GM19438 (cell line): ENCODE results near the gene PTPN4.

Source experiments
- ATAC-seq: cut with Tn5 transposase; IDR thresholded peaks from one replicate; pipeline ENCODE4 v1.9.1; 2021; ENCODE audit warnings: low read depth; ENCODE audit not compliant: unreplicated experiment

PTPN4 gene

DNA sequence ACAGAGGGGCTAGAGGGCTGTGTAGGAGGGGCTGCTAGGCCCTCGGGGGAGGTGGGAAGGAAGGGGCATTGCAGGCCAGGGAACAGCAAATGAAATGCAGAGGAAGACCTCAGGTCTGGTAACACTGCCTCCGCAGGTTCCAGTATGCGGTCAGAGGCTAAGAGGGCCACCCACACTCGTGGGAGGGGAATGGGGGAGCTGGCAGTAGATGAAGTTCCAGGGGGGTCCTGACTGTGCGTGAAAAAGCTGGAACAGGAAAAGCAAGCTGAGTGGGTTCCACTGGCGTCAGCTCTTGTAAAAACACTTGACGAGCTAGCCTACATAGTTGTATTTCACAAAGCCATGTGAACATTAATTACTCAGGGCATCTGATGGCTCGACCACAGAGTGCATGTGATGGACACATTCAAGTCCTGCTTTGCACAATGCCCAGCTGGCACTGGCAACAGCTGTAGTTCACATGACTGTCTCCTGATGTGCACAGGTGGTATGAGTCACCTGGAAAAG lies 29.0 kb upstream of the PTPN4 start:
- ATAC-seq, result no peak

DNA sequence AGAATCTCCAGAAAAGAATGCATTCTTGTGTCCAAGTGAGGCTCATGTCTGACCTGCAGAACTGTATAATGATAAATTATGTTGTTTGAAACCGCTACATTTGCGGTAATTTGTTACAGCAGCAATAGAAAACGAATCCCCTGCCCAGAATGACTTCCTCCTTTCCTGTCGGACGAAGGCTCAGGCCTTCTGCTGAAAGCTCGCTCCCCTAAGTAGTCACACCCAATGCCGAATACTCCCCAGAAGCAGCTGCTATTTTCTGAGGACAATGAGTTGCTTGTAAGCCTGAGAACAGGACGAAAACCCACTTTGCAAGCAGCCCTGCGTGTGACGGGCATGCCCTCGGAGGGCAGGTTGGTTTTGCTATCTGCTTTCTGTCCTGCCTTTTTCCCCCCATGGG lies 27.7 kb upstream of the PTPN4 start:
- ATAC-seq, result no peak

DNA sequence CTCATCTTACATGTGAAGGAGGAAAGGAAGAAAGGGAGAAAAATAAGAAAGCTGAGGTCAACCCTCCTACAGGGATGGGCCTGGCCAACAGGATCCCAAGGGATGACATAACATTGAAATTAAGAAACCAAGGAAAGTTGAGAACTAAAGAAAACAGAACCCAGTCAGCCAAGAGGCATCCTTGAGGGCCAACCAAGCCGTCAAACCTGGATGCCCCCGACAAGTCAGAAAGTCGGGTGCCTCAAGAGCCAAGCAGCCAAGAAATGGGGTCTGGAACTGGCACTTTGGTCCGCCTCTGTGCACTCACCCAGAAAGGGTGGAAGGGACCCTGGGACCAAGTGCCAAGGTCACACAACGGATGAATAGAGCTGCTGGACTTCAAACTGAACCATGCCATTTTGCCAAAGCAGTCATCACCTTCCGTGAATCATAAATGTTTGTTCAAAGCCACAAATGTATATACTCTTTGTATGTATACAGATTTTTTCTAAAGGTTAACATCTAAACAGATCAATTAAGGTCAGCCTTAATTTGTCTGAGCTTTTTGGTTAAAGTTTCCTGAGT lies 27.0 kb upstream of the PTPN4 start:
- ATAC-seq, result no peak

DNA sequence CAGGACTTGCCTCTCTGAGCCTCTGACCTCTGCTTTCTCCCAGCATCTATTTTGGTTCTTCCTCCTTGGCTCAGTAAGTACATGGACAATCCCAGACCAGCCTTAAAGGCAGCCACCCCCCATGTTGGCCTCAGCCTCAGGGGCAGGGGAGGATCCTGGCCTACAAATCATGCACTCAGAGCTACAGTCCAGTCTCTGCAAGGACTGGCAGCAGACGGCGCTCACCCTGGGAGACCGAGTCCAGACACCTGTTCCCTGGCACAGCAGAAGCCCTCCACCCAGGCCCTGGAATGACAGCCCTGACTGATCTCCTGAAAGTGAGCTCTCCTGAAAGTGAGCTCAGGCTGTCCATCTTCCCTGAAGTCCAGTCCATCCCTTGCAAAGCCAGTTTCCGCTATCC lies 25.7 kb upstream of the PTPN4 start:
- no peak for ATAC-seq

DNA sequence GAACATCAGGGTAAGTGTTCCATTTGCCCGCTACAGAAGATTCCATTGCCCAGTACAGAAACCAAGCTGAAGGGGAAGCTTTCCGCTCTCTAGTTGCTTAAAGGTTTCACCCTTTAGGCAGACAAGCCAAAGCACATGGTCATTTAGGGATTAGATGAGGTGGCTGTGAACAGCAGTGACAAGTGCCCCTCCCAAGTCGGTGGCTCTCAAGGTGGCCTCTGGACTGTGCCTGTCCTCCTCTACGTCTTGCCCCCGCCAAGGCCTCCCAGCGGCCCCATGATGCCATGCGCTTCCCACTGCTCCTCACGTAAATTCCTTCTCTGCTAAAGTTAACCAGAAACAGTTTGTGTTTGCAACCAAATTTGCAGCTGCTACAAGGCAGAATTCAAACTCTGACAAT lies 24.2 kb upstream of the PTPN4 start:
- no peak for ATAC-seq

DNA sequence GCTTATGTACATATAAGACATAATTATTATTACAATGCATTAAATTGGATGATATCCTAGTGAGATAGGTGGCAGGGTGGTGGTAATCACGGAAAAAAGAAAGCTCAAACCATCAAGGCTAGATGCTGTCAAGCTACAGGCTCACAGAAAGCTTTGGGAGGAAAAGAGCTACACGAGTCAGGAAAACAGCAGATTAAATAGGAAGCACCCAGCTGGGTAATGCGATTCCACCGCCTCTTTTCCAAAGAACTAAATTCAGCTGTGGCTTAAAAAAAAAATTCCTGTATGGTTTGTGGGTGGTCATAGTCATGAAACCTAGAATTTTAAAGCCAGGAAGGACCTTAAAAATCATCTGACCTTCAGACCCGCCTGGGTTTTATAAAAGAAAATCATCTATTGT lies 23.7 kb upstream of the PTPN4 start:
- no peak for ATAC-seq

DNA sequence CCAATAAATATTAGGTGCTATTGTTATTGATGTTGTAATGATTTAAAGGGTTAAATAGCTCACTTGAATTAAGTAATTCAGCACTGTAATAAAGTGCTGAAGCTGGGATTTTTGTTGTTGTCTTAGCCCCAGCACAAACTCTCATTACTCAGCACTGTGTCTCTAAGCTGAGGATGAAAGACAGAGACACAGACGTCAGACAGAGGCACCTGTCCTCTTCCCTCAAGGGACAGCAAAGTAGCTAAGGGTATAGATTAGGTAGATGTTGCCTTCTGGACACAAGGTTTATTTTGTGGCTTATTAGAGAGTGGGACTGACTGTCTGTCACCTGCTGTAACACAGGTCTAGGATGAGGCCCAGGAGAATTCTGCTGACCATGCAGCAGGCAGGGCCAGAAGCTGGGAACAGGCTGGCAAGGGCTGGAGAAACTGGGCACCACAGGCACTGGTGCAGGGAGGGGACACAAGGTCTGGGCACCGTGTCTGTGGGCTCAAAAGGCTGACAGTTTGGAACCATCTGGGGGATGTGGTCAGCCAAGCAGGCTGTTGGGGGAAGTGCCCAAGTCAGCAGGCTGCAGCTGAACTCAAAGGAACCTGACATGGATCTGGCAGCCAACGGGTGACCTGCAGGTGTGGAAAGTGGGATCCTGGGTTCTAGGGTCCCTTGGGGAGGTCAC lies 20.0 kb upstream of the PTPN4 start:
- ATAC-seq, result no peak

DNA sequence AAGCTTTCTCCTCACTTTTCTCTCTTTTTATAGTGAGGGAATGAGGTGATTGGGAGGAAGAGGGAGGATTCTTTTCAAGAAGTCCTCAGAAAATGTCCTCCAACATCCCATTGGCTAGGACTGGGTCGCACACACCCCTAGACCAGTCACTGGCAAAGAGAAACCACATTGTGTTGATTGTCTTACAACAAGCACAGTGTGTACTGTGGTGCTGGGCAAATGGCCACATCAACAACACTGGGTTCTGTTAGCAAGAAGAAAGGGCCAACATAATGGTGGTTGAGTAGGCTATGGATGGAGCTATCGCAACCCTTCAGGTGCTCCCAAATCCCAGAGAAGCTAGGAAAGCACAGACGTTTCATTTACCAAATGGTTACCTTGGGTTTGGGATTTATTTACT lies 18.7 kb upstream of the PTPN4 start:
- no peak for ATAC-seq

DNA sequence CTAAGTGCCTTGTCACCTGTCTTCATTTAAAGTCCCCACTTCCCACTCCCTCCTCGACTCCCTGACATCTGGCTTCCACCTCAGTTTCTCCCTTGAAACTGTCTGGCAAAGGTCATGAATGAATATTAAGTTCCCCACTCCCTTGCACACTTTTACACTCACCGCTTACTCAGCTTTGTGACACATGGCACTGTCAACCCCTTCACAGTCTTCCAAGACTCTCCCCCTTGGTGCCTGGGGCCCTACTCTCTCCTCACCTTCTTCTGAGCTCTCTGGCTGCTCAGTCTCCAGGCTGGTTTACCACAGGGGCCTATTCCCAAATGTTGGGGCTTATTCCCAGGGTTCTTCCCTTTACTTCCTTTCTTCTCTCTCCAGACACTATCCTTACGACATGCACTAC lies 17.9 kb upstream of the PTPN4 start:
- no peak for ATAC-seq

DNA sequence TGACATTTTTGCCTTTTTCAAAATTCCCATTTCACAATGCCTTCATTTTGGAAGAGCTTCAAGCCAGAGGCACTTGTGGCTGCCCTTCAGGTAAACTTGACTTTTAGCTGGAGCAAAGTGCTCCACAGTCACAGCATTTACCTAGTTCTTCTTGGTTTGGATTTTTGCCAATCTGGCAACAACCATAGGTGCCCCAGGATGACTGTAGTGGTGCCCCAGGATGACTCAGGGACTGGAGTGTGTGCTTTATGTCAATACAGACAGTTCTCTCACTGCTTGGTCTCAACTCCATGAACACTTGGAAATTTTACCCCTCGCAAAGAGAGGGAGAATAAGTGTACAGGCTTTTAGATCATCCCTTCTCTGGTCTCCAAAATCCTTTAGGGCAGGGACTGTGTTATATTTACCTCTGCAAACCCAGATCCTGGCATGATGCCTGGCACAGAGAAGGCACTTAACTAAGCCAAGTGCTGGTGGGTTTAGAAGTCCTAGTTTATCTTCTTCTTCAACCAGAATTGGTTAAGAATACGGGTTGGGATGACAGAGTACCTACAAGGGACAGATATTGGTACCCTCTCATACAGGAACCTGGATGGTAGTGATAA lies 15.3 kb upstream of the PTPN4 start:
- ATAC-seq, result no peak

DNA sequence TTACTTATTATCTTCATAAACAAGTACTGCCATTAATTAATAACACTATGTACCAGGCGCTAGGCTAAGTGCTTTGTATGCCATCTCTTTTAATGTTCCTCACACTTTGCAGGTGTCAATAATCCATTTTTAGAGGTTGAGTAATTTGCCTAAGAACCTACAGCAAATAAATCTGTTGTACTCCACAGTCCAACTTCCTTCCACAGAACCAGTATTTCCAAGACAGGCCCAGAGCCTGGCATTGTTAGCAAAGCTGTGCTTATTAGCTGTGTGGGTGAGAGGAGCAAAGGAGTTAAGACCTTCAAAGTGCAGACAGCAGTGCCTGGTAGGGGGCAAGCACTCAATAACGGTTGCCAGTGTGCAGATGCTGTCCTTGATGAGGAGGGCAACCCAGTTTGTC lies 14.2 kb upstream of the PTPN4 start:
- no peak for ATAC-seq

DNA sequence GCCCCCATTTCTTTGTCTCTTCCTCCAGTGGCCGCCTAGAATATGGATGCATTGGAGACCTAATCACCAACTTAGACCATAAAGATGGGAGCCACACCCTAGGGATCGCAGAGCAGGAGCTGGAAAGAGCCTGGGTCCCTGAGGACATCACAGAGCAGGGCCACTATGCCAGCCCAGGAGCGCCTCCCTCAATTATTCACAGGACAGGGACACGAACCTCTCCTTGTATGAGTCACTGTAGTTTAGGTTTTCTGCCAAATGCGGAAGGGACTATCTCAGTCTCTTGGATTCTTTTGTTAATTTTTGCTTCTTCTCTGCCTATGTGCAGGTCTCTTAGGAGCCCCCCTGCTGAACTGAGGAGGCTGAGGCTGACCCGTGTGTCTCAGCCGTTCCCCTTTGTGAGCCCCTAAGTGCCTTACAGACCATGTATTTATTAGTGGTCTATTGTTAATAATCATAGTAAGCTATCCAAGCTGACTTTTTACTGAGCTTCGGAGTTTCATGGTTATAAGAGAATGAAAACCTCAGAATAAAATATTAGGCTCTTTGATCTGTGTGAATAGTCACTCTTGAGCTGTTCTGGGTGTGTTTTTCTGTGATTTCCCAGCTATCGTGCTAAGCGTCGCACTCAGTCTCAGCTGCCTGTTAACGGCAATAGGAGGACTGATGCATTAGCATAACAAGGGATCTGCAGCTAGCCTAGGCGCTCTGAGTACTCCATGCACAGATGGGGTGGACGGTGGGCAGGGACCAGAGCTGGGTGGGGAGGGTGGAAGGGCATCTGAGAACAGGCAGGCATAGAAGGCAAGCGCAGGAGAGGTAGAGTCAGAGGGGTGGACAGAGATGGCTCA lies 12.7 kb upstream of the PTPN4 start:
- ATAC-seq, result no peak

DNA sequence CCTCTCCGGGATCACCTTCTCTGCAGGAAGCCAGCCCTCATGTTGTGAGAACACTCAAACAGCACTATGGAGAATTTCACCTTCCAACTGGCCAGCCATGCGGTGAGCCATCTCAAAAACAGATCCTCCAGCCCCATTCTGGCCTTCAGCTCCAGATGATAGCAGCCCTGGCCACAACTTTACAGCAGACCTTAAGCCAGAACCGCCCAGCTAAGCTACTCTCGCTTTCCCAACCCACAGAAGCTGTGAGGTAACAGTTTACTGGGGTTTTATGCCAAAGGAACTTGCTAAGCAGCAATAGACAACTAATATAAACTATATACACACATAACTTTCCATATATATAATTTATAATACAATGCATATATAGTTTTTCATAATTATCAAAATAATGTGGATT lies 11.6 kb upstream of the PTPN4 start:
- no peak for ATAC-seq

DNA sequence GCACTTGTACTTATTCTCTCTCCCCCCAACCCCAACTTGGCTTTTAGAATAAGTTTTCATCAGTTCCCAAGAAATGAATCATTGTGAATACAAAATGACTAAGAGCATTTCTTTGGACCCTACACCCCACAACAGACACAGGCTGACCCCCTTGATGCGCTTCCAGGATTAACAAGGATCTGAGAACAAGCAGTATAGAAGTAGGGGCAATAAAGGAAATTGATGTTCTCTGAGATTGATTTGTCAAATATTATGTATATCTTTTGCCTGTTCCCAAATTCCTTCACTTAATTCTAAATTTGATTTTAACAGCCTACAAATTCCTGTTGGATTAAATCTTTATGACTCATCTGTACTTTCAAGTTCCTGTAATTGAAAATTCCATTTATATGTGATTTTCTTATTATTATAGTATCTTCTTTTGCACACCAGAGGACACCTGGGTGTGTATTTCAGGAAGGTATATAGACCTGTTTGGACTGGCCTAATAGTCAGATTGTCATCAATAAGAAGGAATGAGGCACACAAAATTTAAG lies 10.2 kb upstream of the PTPN4 start:
- ATAC-seq, result no peak

DNA sequence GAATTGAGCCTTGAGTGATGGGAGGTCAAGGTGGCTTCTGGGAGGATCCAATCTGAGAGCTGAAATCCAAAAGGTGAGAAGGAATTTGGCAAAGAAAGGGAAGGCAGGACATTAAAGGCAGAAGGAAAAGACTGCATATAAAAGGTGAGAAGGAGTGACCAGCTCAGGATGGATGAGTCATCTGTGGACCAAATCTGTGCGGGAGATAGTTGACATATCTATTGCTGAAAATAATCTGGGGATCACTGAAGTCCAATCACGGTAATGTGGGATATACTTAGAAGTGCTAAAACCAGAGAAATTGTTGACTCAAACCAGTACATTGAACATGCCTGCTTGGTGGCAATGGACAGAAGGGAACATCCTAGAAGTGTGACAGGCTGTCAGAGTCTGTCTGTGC lies 8.0 kb upstream of the PTPN4 start:
- no peak for ATAC-seq

DNA sequence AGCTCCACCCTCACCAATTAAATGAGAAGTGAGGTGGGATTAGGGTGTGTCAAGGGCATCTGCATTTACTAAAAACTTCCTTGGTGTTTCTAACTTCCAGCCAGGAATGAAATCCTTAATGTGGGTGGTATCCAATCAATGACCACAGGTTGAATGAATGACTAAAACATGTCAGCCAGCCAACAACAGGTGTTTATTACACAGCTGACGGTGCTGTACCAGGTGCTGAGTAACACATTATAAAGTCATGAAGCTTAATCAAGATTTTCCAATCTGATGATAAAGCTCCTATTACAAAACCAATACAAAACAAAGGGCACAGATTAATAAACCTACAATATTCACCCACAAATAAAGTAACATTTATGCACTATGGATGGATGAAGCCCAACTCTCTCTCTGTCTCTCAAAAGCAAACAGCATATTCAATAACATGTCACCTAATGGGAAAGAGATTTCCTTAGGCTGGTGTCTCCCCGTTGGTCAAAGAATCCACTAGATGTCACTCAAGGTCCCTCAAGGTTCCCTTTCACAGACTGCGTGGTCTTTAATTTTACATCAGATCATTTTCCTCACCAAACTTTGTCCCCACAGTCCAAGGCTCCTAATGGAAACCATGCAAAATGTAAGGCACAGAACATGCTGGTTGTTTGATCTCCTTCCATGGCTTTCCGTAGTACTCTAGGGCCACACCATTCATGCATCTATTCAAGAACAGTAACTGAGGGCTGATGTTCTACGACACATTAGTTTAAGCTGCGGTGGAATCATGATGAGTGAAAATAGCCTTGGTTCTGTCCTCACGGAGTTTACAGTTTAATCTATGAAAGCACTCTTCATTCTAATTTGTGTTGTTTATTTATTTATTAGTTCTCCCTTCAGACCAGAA lies 6.4 kb upstream of the PTPN4 start:
- ATAC-seq, result no peak

DNA sequence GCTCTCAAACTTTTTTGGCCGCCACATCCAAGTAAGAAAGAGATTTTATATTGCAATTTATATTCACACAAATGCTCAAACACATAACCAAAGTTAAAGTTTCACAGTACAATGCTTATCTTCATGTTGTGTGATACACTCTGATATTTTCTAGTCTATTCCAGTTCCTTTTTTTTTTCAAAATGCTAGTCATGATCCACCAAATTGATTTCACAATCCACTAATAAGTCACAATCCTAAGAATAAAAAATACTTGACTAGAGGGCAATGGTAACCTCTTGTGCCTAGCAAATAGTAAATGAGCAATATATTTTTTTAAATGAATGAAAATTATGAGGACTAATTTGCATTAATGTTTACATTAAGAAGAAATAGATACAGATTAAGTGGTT lies 5.8 kb upstream of the PTPN4 start:
- ATAC-seq, result no peak

DNA sequence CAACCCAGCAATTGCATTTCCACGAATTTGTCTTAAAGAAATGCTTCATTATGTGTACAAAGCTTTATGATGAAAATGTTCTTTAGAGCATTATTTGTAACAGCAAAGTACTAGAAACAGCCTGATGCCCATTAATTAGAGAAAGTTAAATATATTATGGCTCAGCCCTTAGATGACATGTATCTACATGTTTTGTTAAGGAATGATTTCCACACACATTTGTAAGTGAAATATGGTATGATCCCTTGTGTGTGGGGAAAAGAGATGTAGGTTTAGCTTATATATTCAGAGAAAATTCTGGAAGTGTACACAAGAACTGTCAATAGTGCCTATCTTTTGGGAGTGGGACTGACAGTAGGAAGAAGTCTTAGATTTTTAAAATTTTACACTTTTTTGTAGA lies 3.8 kb upstream of the PTPN4 start:
- no peak for ATAC-seq

DNA sequence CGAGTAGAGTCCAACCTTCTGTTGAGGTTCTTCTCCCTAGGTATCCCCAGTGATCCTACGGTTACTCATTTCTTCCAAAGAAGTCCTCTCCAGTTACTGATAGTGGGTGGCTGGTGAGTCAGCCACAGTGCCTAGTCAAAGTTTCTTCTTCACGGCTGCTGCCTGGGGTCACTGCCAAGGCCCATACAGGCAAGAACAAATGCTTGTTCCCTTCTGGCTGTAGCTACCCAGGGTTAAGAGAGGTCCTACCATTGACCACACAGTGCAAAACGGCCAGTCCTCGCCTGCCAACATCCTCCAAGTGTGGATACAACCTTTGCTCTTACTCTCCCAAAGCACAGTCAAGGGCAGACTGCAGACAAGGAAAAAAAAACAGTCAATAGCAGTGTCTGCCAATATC lies 2.9 kb upstream of the PTPN4 start:
- no peak for ATAC-seq

DNA sequence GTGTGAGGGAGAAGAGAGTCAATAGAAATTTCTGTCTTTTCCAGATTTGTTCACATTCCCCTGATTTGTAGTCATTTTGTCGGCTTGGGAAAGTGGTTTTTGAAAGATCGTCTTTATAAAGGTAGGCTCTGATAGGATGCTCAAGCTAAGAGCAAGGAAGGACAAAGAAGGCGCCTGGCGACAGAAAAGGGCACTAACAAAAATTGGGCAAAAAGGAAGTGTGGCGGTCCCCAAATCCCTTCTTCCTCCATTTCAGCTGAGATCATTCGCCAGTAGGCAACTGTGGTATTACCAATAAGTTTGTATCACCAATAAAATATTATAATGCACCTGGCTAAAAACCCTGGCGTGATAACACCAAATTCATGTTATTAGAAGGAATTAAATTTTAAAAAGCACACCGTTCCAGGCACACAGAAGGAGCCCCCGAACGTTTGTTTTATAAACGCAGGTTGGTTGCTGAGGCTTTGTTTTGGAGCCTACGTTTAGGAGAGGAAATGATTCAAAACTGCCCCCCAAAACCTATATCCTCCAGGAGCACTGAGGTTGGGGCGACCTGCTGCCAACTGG lies 756 bp upstream of the PTPN4 start:
- no peak for ATAC-seq
